ENCODE data around the gene RBM14.

GRCh38 chr11:66612458-66612857, 4.0 kb upstream of the RBM14 start:
- TF ChIP-seq CTCF (optimal IDR thresholded peaks at IDR 0.05 in 1 of 3, IDR thresholded peaks at IDR 0.05 in 1 of 3, conservative IDR thresholded peaks at IDR 0.05 in 1 of 3; ENCODE audit: extremely low read depth in 1 of 3, insufficient read depth in 2 of 3, low read length in 3 of 3) (no peak), EZH2 (IDR thresholded peaks at IDR 0.05; ENCODE audit: low read length) (no peak)

Data from keratinocyte (primary cell).